Common myeloid progenitor, CD34-positive (primary cell): ENCODE results near the gene KIF16B.

Experiments used
- CTCF ChIA-PET: fragments of 350-600 bp; sonication (Branson Sonifier 250); formaldehyde crosslinking; loops from one replicate; lab custom pipeline; 2021; ENCODE audit warnings: antibody characterized with exemption; lab: Charles Lee
- POLR2A ChIA-PET: fragments of 350-600 bp; sonication (Branson Sonifier 250); formaldehyde crosslinking; loops from one replicate; lab custom pipeline; 2021; ENCODE audit warnings: antibody characterized with exemption; lab: Charles Lee
- DNase-seq, 3 donors: peaks; one replicate each; pipeline versions ENCODE4 v3.0.0 to v3.0.0-alpha.2; 2013
- H3K27ac ChIP-seq, 2 experiments: 1 replicate in 1 of 2; 2 replicates in 1 of 2; pipeline ENCODE4 v1.7.0; 2013; ENCODE audit warnings: inconsistent platforms in 2 of 2, low read length in 2 of 2, mild to moderate bottlenecking in 2 of 2, low read depth in 1 of 2, moderate library complexity in 1 of 2; ENCODE audit not compliant: severe bottlenecking in 2 of 2, insufficient read depth in 1 of 2, poor library complexity in 1 of 2
- H3K27me3 ChIP-seq, 5 experiments: replicated peaks in 2 of 5; 1 replicate in 3 of 5; 2 replicates in 2 of 5; pipeline versions ENCODE4 v1.6.1 to v1.7.0; 2013; ENCODE audit warnings: low read length in 4 of 5, mild to moderate bottlenecking in 2 of 5, moderate library complexity in 2 of 5, inconsistent platforms in 1 of 5; ENCODE audit not compliant: insufficient read depth in 5 of 5, control insufficient read depth in 4 of 5
- H3K36me3 ChIP-seq, 4 experiments: 1 replicate in 2 of 4; 2 replicates in 2 of 4; pipeline versions ENCODE4 v1.6.1 to v1.7.0; 2013; ENCODE audit warnings: low read length in 3 of 4, control low read depth in 1 of 4, mild to moderate bottlenecking in 1 of 4; ENCODE audit not compliant: control insufficient read depth in 4 of 4, insufficient read depth in 4 of 4
- H3K4me1 ChIP-seq, 4 experiments: 1 replicate in 3 of 4; 2 replicates in 1 of 4; pipeline versions ENCODE4 v1.6.1 to v1.7.1; 2013; ENCODE audit warnings: low read length in 3 of 4, mild to moderate bottlenecking in 3 of 4, control low read depth in 1 of 4, inconsistent platforms in 1 of 4, moderate library complexity in 1 of 4; ENCODE audit not compliant: control insufficient read depth in 4 of 4, insufficient read depth in 4 of 4; ENCODE audit errors: control extremely low read depth in 1 of 4
- H3K4me3 ChIP-seq, 7 experiments: 1 replicate in 4 of 7; 2 replicates in 3 of 7; pipeline versions ENCODE4 v1.5.1 to v1.7.0; 2013; ENCODE audit warnings: mild to moderate bottlenecking in 7 of 7, low read length in 6 of 7, moderate library complexity in 6 of 7, inconsistent platforms in 2 of 7, low read depth in 2 of 7, control low read depth in 1 of 7; ENCODE audit not compliant: insufficient read depth in 4 of 7, control insufficient read depth in 1 of 7; ENCODE audit errors: extremely low read depth in 1 of 7
- H3K9me3 ChIP-seq, 5 experiments: 1 replicate in 4 of 5; 2 replicates in 1 of 5; pipeline versions ENCODE4 v1.6.1 to v1.7.1; 2013; ENCODE audit warnings: low read length in 4 of 5, mild to moderate bottlenecking in 2 of 5, inconsistent platforms in 1 of 5, low read depth in 1 of 5, moderate library complexity in 1 of 5; ENCODE audit not compliant: control insufficient read depth in 4 of 5, insufficient read depth in 2 of 5; ENCODE audit errors: control extremely low read depth in 1 of 5
- WGBS: methylation state at CpG from one replicate; pipeline ENCODE4 v1.1.5; 2013; ENCODE audit not compliant: insufficient coverage; 5-methylcytosine and 5-hydroxymethylcytosine counted together

Gene KIF16B

GRCh38 chr20:16246291-16246690, 327.0 kb downstream of the KIF16B start:
- Histone ChIP-seq H3K27me3 (peaks cover 0 to 4% (median 0%) of the 10 kb centered on the region in 5 experiments), H3K27ac (no peak overlapping the region), H3K4me1 (no peaks in the 10 kb centered on the region), H3K9me3 (no peaks in the 10 kb centered on the region), H3K4me3 (no peak overlapping the region), H3K36me3 (no peaks in the 10 kb centered on the region)
- CTCF ChIA-PET = interaction anchor here (0.6 kb wide), 1 partner anchor 312 kb away, joined by 3 read pairs; no protein-coding TSS in a partner anchor
- 97% methylated on average over 5 of the region's 7 CpGs for WGBS
- DNase-seq = no peak
- POLR2A ChIA-PET = no interaction called here

GRCh38 chr20:16245879-16246278, 327.4 kb downstream of the KIF16B start:
- Histone ChIP-seq H3K4me3 (no peak overlapping the region), H3K27me3 (peaks cover 0 to 4% (median 0%) of the 10 kb centered on the region in 5 experiments), H3K36me3 (no peaks in the 10 kb centered on the region), H3K4me1 (no peaks in the 10 kb centered on the region), H3K27ac (no peak overlapping the region), H3K9me3 (peaks cover 0 to under 1% (median 0%) of the 10 kb centered on the region in 5 experiments)
- POLR2A ChIA-PET = no interaction called here
- CTCF ChIA-PET = no interaction called here
- 94% methylated on average over 9 of the region's 9 CpGs for WGBS
- no peak for DNase-seq

GRCh38 chr20:16244892-16245291, 328.4 kb downstream of the KIF16B start:
- CTCF ChIA-PET = interaction anchor here (1.0 kb wide), 1 partner anchor 11 kb away, joined by 3 read pairs; no protein-coding TSS in a partner anchor
- H3K9me3 ChIP-seq = peaks cover 0 to 6% (median 2%) of the 10 kb centered on the region in 5 experiments
- WGBS = 98% methylated on average over 5 of the region's 5 CpGs
- DNase-seq = no peak
- H3K4me1 ChIP-seq = no peaks in the 10 kb centered on the region
- no peak overlapping the region for H3K27ac ChIP-seq
- H3K27me3 ChIP-seq = peaks cover 0 to 4% (median 0%) of the 10 kb centered on the region in 5 experiments
- POLR2A ChIA-PET = no interaction called here
- H3K36me3 ChIP-seq = no peaks in the 10 kb centered on the region
- no peak overlapping the region for H3K4me3 ChIP-seq

GRCh38 chr20:16243470-16243869, 329.8 kb downstream of the KIF16B start:
- no peaks in the 10 kb centered on the region for H3K36me3 ChIP-seq
- ChIA-PET CTCF (no interaction called here), POLR2A (no interaction called here)
- no peaks in the 10 kb centered on the region for H3K4me1 ChIP-seq
- no peak overlapping the region for H3K27ac ChIP-seq
- peak in 1 of 3 donors; percentile 17 for DNase-seq
- peaks cover 0 to 10% (median 3%) of the 10 kb centered on the region in 5 experiments for H3K9me3 ChIP-seq
- H3K4me3 ChIP-seq = no peak overlapping the region
- peaks cover 0 to 4% (median 0%) of the 10 kb centered on the region in 5 experiments for H3K27me3 ChIP-seq
- 90% methylated on average over 4 of the region's 4 CpGs for WGBS

- Histone ChIP-seq H3K27ac (no peak overlapping the region), H3K36me3 (no peaks in the 10 kb centered on the region), H3K27me3 (no peaks in the 10 kb centered on the region), H3K4me3 (no peak overlapping the region), H3K4me1 (no peaks in the 10 kb centered on the region), H3K9me3 (peaks cover 0 to 19% (median 12%) of the 10 kb centered on the region in 5 experiments)
- CTCF ChIA-PET = interaction anchor here (1.1 kb wide), 1 partner anchor 80 kb away, joined by 3 read pairs; no protein-coding TSS in a partner anchor
- DNase-seq = peak in 2 of 3 donors; percentile 19 to 22
- POLR2A ChIA-PET = no interaction called here
Observed at GRCh38 chr20:16241911-16242310, 331.3 kb downstream of the KIF16B start.

- DNase-seq = no peak
- no peaks in the 10 kb centered on the region for H3K27me3 ChIP-seq
- H3K4me1 ChIP-seq = no peaks in the 10 kb centered on the region
- ChIA-PET CTCF (interaction anchor here (1.5 kb wide), 1 partner anchor 22 kb away, joined by 4 read pairs; no protein-coding TSS in a partner anchor), POLR2A (no interaction called here)
- H3K9me3 ChIP-seq = peaks cover 0 to 19% (median 12%) of the 10 kb centered on the region in 5 experiments
- H3K4me3 ChIP-seq = no peak overlapping the region
- no peak overlapping the region for H3K27ac ChIP-seq
- H3K36me3 ChIP-seq = no peaks in the 10 kb centered on the region
Observed at GRCh38 chr20:16240355-16240754, 332.9 kb downstream of the KIF16B start.

GRCh38 chr20:16236589-16237241, 336.5 kb downstream of the KIF16B start:
- DNase-seq = no peak
- H3K36me3 ChIP-seq = no peaks in the 10 kb centered on the region
- 95% methylated on average over 7 of the region's 9 CpGs for WGBS
- no peaks in the 10 kb centered on the region for H3K27me3 ChIP-seq
- ChIA-PET POLR2A (no interaction called here), CTCF (no interaction called here)
- H3K9me3 ChIP-seq = peaks cover 0 to 19% (median 12%) of the 10 kb centered on the region in 5 experiments
- no peak overlapping the region for H3K4me3 ChIP-seq
- no peaks in the 10 kb centered on the region for H3K4me1 ChIP-seq
- no peak overlapping the region for H3K27ac ChIP-seq
